A673 (cell line): ENCODE data around the gene NEURL1B. TPM values are rescaled to one million over a fixed set of nuclear protein-coding genes. Genes with fewer than 3 reads are reported as not detected.

Experiments
- BruUV-seq: library from RNA; stranded (reverse); fragments of 400-500 nt; replicated peaks from 2 replicates; lab custom pipeline; 2021; lab: Mats Ljungman, UMichigan
- CTCF ChIA-PET: fragments of 300-600 bp; sonication (Branson Sonifier 250); formaldehyde crosslinking; loops from one replicate; lab custom pipeline; 2022; ENCODE audit warnings: antibody characterized with exemption; lab: Charles Lee
- POLR2A ChIA-PET: fragments of 300-600 bp; sonication (Branson Sonifier 250); formaldehyde crosslinking; loops from one replicate; lab custom pipeline; 2022; ENCODE audit warnings: antibody characterized with exemption; ENCODE audit not compliant: low non-redundant PET; lab: Charles Lee
- DNase-seq: peaks from one replicate; pipeline ENCODE4 v3.0.0-alpha.2; 2015; ENCODE audit warnings: low spot score
- H3K27ac ChIP-seq: fragments of 200-600 bp; sonication (generic); 2 replicates; pipeline ENCODE4 v1.5.1; 2016; ENCODE audit warnings: mixed run types, low read depth, mild to moderate bottlenecking, mixed read lengths, antibody characterized with exemption, low read length; ENCODE audit not compliant: poor library complexity, severe bottlenecking
- H3K27me3 ChIP-seq: fragments of 200-600 bp; sonication (generic); replicated peaks from 2 replicates; pipeline ENCODE4 v1.6.1; 2017; ENCODE audit warnings: mixed run types, low read depth, mild to moderate bottlenecking, mixed read lengths, antibody characterized with exemption, low read length; ENCODE audit not compliant: insufficient read depth, poor library complexity
- H3K36me3 ChIP-seq: fragments of 200-600 bp; sonication (generic); 2 replicates; pipeline ENCODE4 v1.6.1; 2016; ENCODE audit warnings: mixed run types, mild to moderate bottlenecking, mixed read lengths, antibody characterized with exemption, low read length; ENCODE audit not compliant: insufficient read depth, poor library complexity, severe bottlenecking
- H3K4me1 ChIP-seq: fragments of 200-600 bp; sonication (generic); 2 replicates; pipeline ENCODE4 v1.6.1; 2017; ENCODE audit warnings: mixed run types, mild to moderate bottlenecking, mixed read lengths, antibody characterized with exemption, low read length; ENCODE audit not compliant: insufficient read depth, poor library complexity, severe bottlenecking
- H3K4me3 ChIP-seq: fragments of 200-600 bp; sonication (generic); 2 replicates; pipeline ENCODE4 v1.5.1; 2016; ENCODE audit warnings: low read depth, mixed run types, mild to moderate bottlenecking, mixed read lengths, low read length; ENCODE audit not compliant: poor library complexity, severe bottlenecking
- H3K9me3 ChIP-seq: fragments of 200-600 bp; sonication (generic); 2 replicates; pipeline ENCODE4 v1.6.1; 2016; ENCODE audit warnings: mixed run types, low read depth, mild to moderate bottlenecking, mixed read lengths, antibody characterized with exemption, low read length; ENCODE audit not compliant: poor library complexity, severe bottlenecking
- EZH2 ChIP-seq: fragments of 200-600 bp; sonication (generic); IDR thresholded peaks from 2 replicates; pipeline ENCODE4 v1.6.1; 2017; ENCODE audit warnings: borderline replicate concordance, low read depth, mild to moderate bottlenecking, mixed read lengths, antibody characterized with exemption, low read length; ENCODE audit not compliant: poor library complexity, severe bottlenecking
- intact Hi-C: fragments of 100-400 bp; cut with micrococcal nuclease; formaldehyde crosslinking; loops from one replicate; pipeline ENCODE4 v1.10.0; 2022; ENCODE audit not compliant: unreplicated experiment
- total RNA-seq: library from RNA; stranded (reverse); gene quantifications from 2 replicates; pipeline ENCODE4 v1.2.3, GENCODE V29; 2021
- TF ChIP-seq, protein P1 (sequence below): fragments of 300-800, 200-600 bp; sonication (generic); conservative IDR thresholded peaks from 2 replicates; pipeline ENCODE4 v1.5.1; 2017; ENCODE audit warnings: low read depth, mild to moderate bottlenecking, antibody characterized with exemption, low read length, moderate library complexity, mixed read lengths

NEURL1B gene
- total RNA-seq, 1 experiment from 2014 or later: 5.1 TPM

DNA sequence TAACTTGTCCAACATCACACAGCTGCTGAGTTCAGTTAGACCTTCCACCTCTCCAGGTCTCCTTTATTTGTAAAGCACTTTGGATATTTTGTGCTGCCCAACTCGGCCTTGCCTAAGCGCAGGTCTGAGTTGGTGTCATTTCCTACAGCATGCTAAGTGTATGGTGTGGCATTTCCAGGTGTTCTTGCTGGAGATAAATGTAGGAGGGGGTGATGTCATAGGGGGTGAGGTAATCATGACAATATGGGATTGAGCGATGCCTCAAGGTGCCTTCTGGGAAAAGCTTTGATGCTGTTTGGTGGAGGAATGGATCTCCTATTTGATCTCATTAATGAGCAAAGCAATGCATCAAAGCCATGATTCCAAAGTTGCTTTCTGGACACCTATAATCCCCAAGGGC, 32.3 kb upstream of the NEURL1B start:
- intact Hi-C loops: no loop called here
- no peak overlapping the region for H3K4me3 ChIP-seq
- TF ChIP-seq, protein P1, sequence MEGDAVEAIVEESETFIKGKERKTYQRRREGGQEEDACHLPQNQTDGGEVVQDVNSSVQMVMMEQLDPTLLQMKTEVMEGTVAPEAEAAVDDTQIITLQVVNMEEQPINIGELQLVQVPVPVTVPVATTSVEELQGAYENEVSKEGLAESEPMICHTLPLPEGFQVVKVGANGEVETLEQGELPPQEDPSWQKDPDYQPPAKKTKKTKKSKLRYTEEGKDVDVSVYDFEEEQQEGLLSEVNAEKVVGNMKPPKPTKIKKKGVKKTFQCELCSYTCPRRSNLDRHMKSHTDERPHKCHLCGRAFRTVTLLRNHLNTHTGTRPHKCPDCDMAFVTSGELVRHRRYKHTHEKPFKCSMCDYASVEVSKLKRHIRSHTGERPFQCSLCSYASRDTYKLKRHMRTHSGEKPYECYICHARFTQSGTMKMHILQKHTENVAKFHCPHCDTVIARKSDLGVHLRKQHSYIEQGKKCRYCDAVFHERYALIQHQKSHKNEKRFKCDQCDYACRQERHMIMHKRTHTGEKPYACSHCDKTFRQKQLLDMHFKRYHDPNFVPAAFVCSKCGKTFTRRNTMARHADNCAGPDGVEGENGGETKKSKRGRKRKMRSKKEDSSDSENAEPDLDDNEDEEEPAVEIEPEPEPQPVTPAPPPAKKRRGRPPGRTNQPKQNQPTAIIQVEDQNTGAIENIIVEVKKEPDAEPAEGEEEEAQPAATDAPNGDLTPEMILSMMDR: no peak
- TF ChIP-seq EZH2: no peak
- no peak for DNase-seq
- no peak overlapping the region for H3K27ac ChIP-seq
- peaks cover 4% of the 10 kb centered on the region for H3K27me3 ChIP-seq
- H3K36me3 ChIP-seq: no peaks in the 10 kb centered on the region
- H3K4me1 ChIP-seq: no peaks in the 10 kb centered on the region
- POLR2A ChIA-PET: no interaction called here
- no peaks in the 10 kb centered on the region for H3K9me3 ChIP-seq
- BruUV-seq: no TSS peak
- CTCF ChIA-PET: no interaction called here

DNA sequence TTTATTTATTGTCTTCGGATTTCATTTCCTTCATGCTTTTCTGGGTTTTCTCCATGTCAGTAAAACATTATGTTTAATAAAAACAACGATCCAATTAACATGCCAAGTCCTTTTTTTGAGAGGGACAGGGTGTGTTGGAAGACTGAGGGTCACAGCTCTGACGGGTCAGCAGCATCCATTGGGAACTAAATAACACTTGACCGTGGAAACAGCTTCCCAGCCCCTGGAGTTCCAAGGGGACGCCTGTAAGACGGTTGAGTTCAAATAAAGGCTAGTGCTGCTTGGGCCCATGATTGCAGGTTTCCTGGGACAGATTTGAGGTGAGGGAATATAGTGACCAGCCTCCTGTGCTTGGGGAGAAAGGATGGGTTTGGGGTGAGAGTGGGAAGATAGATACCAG, 30.4 kb upstream of the NEURL1B start:
- no peak for TF ChIP-seq EZH2
- TF ChIP-seq, protein P1: no peak
- ChIA-PET POLR2A (no interaction called here), CTCF (no interaction called here)
- no peaks in the 10 kb centered on the region for H3K9me3 ChIP-seq
- no TSS peak for BruUV-seq
- H3K4me3 ChIP-seq: no peak overlapping the region
- no peaks in the 10 kb centered on the region for H3K4me1 ChIP-seq
- peaks cover 4% of the 10 kb centered on the region for H3K27me3 ChIP-seq
- no peak for DNase-seq
- H3K27ac ChIP-seq: no peak overlapping the region
- intact Hi-C loops: no loop called here
- no peaks in the 10 kb centered on the region for H3K36me3 ChIP-seq

- Histone ChIP-seq H3K36me3 (no peaks in the 10 kb centered on the region), H3K4me1 (no peaks in the 10 kb centered on the region), H3K9me3 (no peaks in the 10 kb centered on the region), H3K27ac (no peak overlapping the region), H3K4me3 (no peak overlapping the region), H3K27me3 (peaks cover 4% of the 10 kb centered on the region)
- POLR2A ChIA-PET: no interaction called here
- no TSS peak for BruUV-seq
- intact Hi-C loops: no loop called here
- DNase-seq: no peak
- CTCF ChIA-PET: no interaction called here
- no peak for TF ChIP-seq EZH2
- TF ChIP-seq, protein P1: no peak
Observed at GRCh38 chr5:172611913-172612312, 29.1 kb upstream of the NEURL1B start.
